Sigmoid colon (tissue), 4 donors: ENCODE data around the gene SCAF1.

ENCODE experiments used
- CTCF ChIP-seq, 4 experiments: fragments of 450-650 bp in 3 of 4; fragments of 200-600 bp in 1 of 4; IDR thresholded peaks; one replicate each; pipeline ENCODE4 v1.5.1; 2016 to 2019; ENCODE audit warnings: antibody characterized with exemption in 4 of 4, mild to moderate bottlenecking in 3 of 4, moderate library complexity in 2 of 4
- EP300 ChIP-seq, 4 donors: sonication (generic); formaldehyde crosslinking; IDR thresholded peaks; one replicate each; pipeline ENCODE4 v1.6.1; 2017; ENCODE audit warnings: antibody characterized with exemption in 4 of 4
- POLR2A ChIP-seq, 2 donors: fragments of 450-650 bp; IDR thresholded peaks; one replicate each; pipeline ENCODE4 v1.6.1; 2016; ENCODE audit warnings: antibody characterized with exemption in 2 of 2, mild to moderate bottlenecking in 2 of 2, moderate library complexity in 2 of 2
- POLR2AphosphoS5 ChIP-seq, 4 donors: sonication (generic); formaldehyde crosslinking; IDR thresholded peaks; one replicate each; pipeline ENCODE4 v1.6.1; 2017; ENCODE audit warnings: antibody characterized with exemption in 4 of 4

GRCh38 chr19:49626226-49626625, 15.8 kb upstream of the SCAF1 start:
- TF ChIP-seq CTCF (IDR thresholded peaks at IDR 0.05) (no peak), EP300 (IDR thresholded peaks at IDR 0.05) (no peak), POLR2A (IDR thresholded peaks at IDR 0.05) (no peak), POLR2AphosphoS5 (IDR thresholded peaks at IDR 0.05) (no peak)
